DND-41 (cell line): ENCODE data around the gene ENPP6.

Experiments used
- ATAC-seq: fragments of 200-7000 bp; cut with Tn5 transposase; 3 replicates; pipeline ENCODE4 v1.9.1; 2021; ENCODE audit warnings: low read depth; ENCODE audit not compliant: insufficient read depth
- DNase-seq: peaks from one replicate; pipeline ENCODE4 v3.0.0-alpha.2; 2020
- H2AFZ ChIP-seq: 2 replicates; pipeline ENCODE4 v1.6.0; 2012; ENCODE audit warnings: low read depth, low read length
- H3K27ac ChIP-seq: 2 replicates; pipeline ENCODE4 v1.5.1; 2012; ENCODE audit warnings: low read length, inconsistent platforms
- H3K27me3 ChIP-seq: fragments of 200-600 bp; sonication (generic); 2 replicates; pipeline ENCODE4 v1.6.0; 2012; ENCODE audit warnings: low read length, mild to moderate bottlenecking, inconsistent platforms; ENCODE audit not compliant: insufficient read depth, poor library complexity
- H3K36me3 ChIP-seq: 2 replicates; pipeline ENCODE4 v1.5.1; 2012; ENCODE audit warnings: low read length, inconsistent platforms; ENCODE audit not compliant: insufficient read depth
- H3K4me1 ChIP-seq: 2 replicates; pipeline ENCODE4 v1.5.1; 2012; ENCODE audit warnings: mild to moderate bottlenecking, low read length; ENCODE audit not compliant: insufficient read depth
- H3K4me2 ChIP-seq: 2 replicates; pipeline ENCODE4 v1.6.0; 2012; ENCODE audit warnings: mild to moderate bottlenecking, moderate library complexity, low read length, inconsistent platforms; ENCODE audit not compliant: insufficient read depth
- H3K4me3 ChIP-seq, 2 experiments: fragments of 200-600 bp in 1 of 2; shearing (Covaris generic) in 1 of 2; 2 replicates each; pipeline ENCODE4 v1.5.1; 2012 to 2016; ENCODE audit warnings: inconsistent platforms in 2 of 2, low read length in 2 of 2, mild to moderate bottlenecking in 2 of 2, low read depth in 1 of 2, moderate library complexity in 1 of 2
- H3K79me2 ChIP-seq: 2 replicates; pipeline ENCODE4 v1.6.0; 2012; ENCODE audit warnings: low read length, inconsistent platforms; ENCODE audit not compliant: insufficient read depth
- H3K9ac ChIP-seq: 2 replicates; pipeline ENCODE4 v1.6.0; 2012; ENCODE audit warnings: low read depth, mild to moderate bottlenecking, inconsistent platforms, low read length, moderate library complexity
- H3K9me3 ChIP-seq: 2 replicates; pipeline ENCODE4 v1.5.1; 2012; ENCODE audit warnings: low read length, moderate library complexity, mild to moderate bottlenecking, inconsistent platforms; ENCODE audit not compliant: insufficient read depth, severe bottlenecking
- H4K20me1 ChIP-seq: 2 replicates; pipeline ENCODE4 v1.6.0; 2012; ENCODE audit warnings: low read length; ENCODE audit not compliant: insufficient read depth
- CTCF ChIP-seq: IDR thresholded peaks from 2 replicates; pipeline ENCODE4 v1.5.1; 2012; ENCODE audit warnings: borderline replicate concordance, low read length, moderate library complexity, mild to moderate bottlenecking; ENCODE audit not compliant: poor library complexity, severe bottlenecking; ENCODE audit errors: extremely low read depth
- EZH2 ChIP-seq: IDR thresholded peaks from 3 replicates; pipeline ENCODE4 v1.6.1; 2012; ENCODE audit warnings: borderline replicate concordance, low read depth, mild to moderate bottlenecking, moderate library complexity, low read length, inconsistent platforms; ENCODE audit not compliant: severe bottlenecking

Gene ENPP6

GRCh38 chr4:184100297-184100885 lies 117.3 kb downstream of the ENPP6 start:
- Histone ChIP-seq H3K9ac (no peak overlapping the region), H3K4me2 (no peak overlapping the region), H4K20me1 (no peaks in the 10 kb centered on the region; the same call in 1 of the 2 replicates), H3K36me3 (no peaks in the 10 kb centered on the region), H3K4me3 (no peak overlapping the region), H3K4me1 (no peaks in the 10 kb centered on the region), H2AFZ (no peak overlapping the region), H3K27me3 (no peaks in the 10 kb centered on the region), H3K9me3 (no peaks in the 10 kb centered on the region), H3K27ac (no peak overlapping the region), H3K79me2 (no peaks in the 10 kb centered on the region)
- DNase-seq (peak; percentile 27), ATAC-seq (peak; percentile 68; the same call in 2 of the 3 replicates)
- no peak for TF ChIP-seq EZH2
- TF ChIP-seq CTCF = peak; percentile 59

GRCh38 chr4:184099535-184099966 lies 118.1 kb downstream of the ENPP6 start:
- H3K4me1 ChIP-seq = no peaks in the 10 kb centered on the region
- no peak overlapping the region for H3K4me2 ChIP-seq
- DNase-seq (no peak), ATAC-seq (no peak)
- TF ChIP-seq CTCF (no peak), EZH2 (no peak)
- H4K20me1 ChIP-seq = no peaks in the 10 kb centered on the region; the same call in 1 of the 2 replicates
- no peak overlapping the region for H3K9ac ChIP-seq
- no peak overlapping the region for H3K27ac ChIP-seq
- H3K27me3 ChIP-seq = no peaks in the 10 kb centered on the region
- H3K4me3 ChIP-seq = no peak overlapping the region
- no peaks in the 10 kb centered on the region for H3K9me3 ChIP-seq
- no peaks in the 10 kb centered on the region for H3K79me2 ChIP-seq
- H3K36me3 ChIP-seq = no peaks in the 10 kb centered on the region
- H2AFZ ChIP-seq = no peak overlapping the region

- DNase-seq (no peak), ATAC-seq (no peak)
- TF ChIP-seq CTCF (no peak), EZH2 (no peak)
- Histone ChIP-seq H2AFZ (no peak overlapping the region), H3K9me3 (no peaks in the 10 kb centered on the region), H3K4me2 (no peak overlapping the region), H3K27ac (no peak overlapping the region), H4K20me1 (no peaks in the 10 kb centered on the region; the same call in 1 of the 2 replicates), H3K9ac (no peak overlapping the region), H3K27me3 (no peaks in the 10 kb centered on the region), H3K4me1 (no peaks in the 10 kb centered on the region), H3K79me2 (no peaks in the 10 kb centered on the region), H3K4me3 (no peak overlapping the region), H3K36me3 (no peaks in the 10 kb centered on the region)
These were observed 118.7 kb downstream of the ENPP6 start for GRCh38 chr4:184099000-184099399.
